Panc1 (cell line): ENCODE data around the gene GIPC3. TPM values are rescaled to one million over a fixed set of nuclear protein-coding genes. Genes with fewer than 3 reads are reported as not detected.

Experiments used
- ATAC-seq: fragments of 200-7000 bp; cut with Tn5 transposase; 2 replicates; pipeline ENCODE4 v1.9.1; 2020; ENCODE audit warnings: mild to moderate bottlenecking, moderate library complexity
- BruUV-seq: library from RNA; stranded (reverse); fragments of 400-500 nt; replicated peaks from 2 replicates; lab custom pipeline; 2021; lab: Mats Ljungman, UMichigan
- CTCF ChIA-PET: fragments of 300-600 bp; sonication (Branson Sonifier 250); formaldehyde crosslinking; loops from one replicate; lab custom pipeline; 2022; ENCODE audit warnings: antibody characterized with exemption; lab: Charles Lee
- POLR2A ChIA-PET: fragments of 300-600 bp; sonication (Branson Sonifier 250); formaldehyde crosslinking; loops from one replicate; lab custom pipeline; 2022; ENCODE audit warnings: antibody characterized with exemption; lab: Charles Lee
- DNase-seq: peaks from one replicate; pipeline ENCODE4 v3.0.0-alpha.2; 2010; ENCODE audit warnings: low read depth, low spot score
- H3K27ac ChIP-seq: 2 replicates; pipeline ENCODE4 v1.5.1; 2011; ENCODE audit warnings: mild to moderate bottlenecking, low read length, inconsistent platforms
- H3K27me3 ChIP-seq: fragments of 200-500 bp; sonication (Bioruptor generic); 2 replicates; pipeline ENCODE4 v1.6.0; 2014; ENCODE audit warnings: low read length, inconsistent platforms; ENCODE audit not compliant: control insufficient read depth, insufficient read depth
- H3K36me3 ChIP-seq: fragments of 200-500 bp; sonication (Bioruptor generic); 2 replicates; pipeline ENCODE4 v1.5.1; 2014; ENCODE audit warnings: inconsistent platforms, mild to moderate bottlenecking, low read length, moderate library complexity; ENCODE audit not compliant: control insufficient read depth, insufficient read depth
- H3K4me1 ChIP-seq: 2 replicates; pipeline ENCODE4 v1.5.1; 2011; ENCODE audit warnings: inconsistent platforms, mild to moderate bottlenecking, low read length, moderate library complexity; ENCODE audit not compliant: control insufficient read depth, insufficient read depth
- H3K4me3 ChIP-seq, 2 experiments: 2 replicates each; pipeline ENCODE4 v1.5.1; 2011 to 2012; ENCODE audit warnings: low read depth in 2 of 2, low read length in 2 of 2, mild to moderate bottlenecking in 2 of 2, inconsistent platforms in 1 of 2, moderate library complexity in 1 of 2
- H3K9me3 ChIP-seq: fragments of 200-500 bp; sonication (Bioruptor generic); 2 replicates; pipeline ENCODE4 v1.5.1; 2014; ENCODE audit warnings: low read depth, mild to moderate bottlenecking, inconsistent platforms, low read length, moderate library complexity; ENCODE audit not compliant: control insufficient read depth, insufficient read depth
- CTCF ChIP-seq: fragments of 450-650 bp; IDR thresholded peaks from 2 replicates; pipeline ENCODE4 v1.5.1; 2017; ENCODE audit warnings: mild to moderate bottlenecking
- POLR2AphosphoS5 ChIP-seq: IDR thresholded peaks from 2 replicates; pipeline ENCODE4 v1.6.1; 2012; ENCODE audit warnings: mild to moderate bottlenecking, low read depth, low read length, moderate library complexity
- REST ChIP-seq, 2 experiments: IDR thresholded peaks; 2 replicates each; pipeline ENCODE4 v1.6.1; 2011 to 2012; ENCODE audit warnings: low read depth in 2 of 2, control low read depth in 1 of 2, low read length in 1 of 2, mild to moderate bottlenecking in 1 of 2, moderate library complexity in 1 of 2; ENCODE audit not compliant: insufficient read depth in 1 of 2
- SIN3A ChIP-seq: IDR thresholded peaks from 2 replicates; pipeline ENCODE4 v1.6.1; 2012; ENCODE audit warnings: low read depth, mild to moderate bottlenecking, low read length, moderate library complexity, borderline replicate concordance; ENCODE audit not compliant: insufficient read depth
- TCF7L2 ChIP-seq: IDR thresholded peaks from 2 replicates; pipeline ENCODE4 v1.6.1; 2011; ENCODE audit warnings: mild to moderate bottlenecking, low read depth, low read length, inconsistent platforms
- in situ Hi-C: cut with HindIII; loops from 2 replicates; pipeline ENCODE4 v1.10.0; 2016; ENCODE audit warnings: low sequenced_read_pairs, low pct_unique_long_range_greater_than_20kb
- intact Hi-C: fragments of 100-400 bp; cut with micrococcal nuclease; formaldehyde crosslinking; loops from one replicate; pipeline ENCODE4 v1.10.0; 2022; ENCODE audit not compliant: unreplicated experiment
- total RNA-seq: library from RNA; stranded (reverse); gene quantifications from one replicate; pipeline ENCODE4 v1.2.1, GENCODE V29; 2021; ENCODE audit not compliant: unreplicated experiment

Gene GIPC3
- total RNA-seq, 1 experiment from 2014 or later, result 0.92 TPM

- no peak overlapping the region for H3K4me3 ChIP-seq
- BruUV-seq, result no TSS peak
- H3K27me3 ChIP-seq, result no peaks in the 10 kb centered on the region
- CTCF ChIA-PET, result no interaction called here
- DNase-seq (no peak), ATAC-seq (no peak)
- H3K9me3 ChIP-seq, result no peaks in the 10 kb centered on the region
- H3K36me3 ChIP-seq, result no peaks in the 10 kb centered on the region
- POLR2A ChIA-PET, result no interaction called here
- intact Hi-C loops, result no loop called here
- H3K27ac ChIP-seq, result no peak overlapping the region
- H3K4me1 ChIP-seq, result no peaks in the 10 kb centered on the region
- in situ Hi-C loops, result no loop called here
- TF ChIP-seq REST (IDR thresholded peaks at IDR 0.05; ENCODE audit: insufficient read depth in 1 of 2, low read depth in 2 of 2, low read length in 1 of 2) (no peak), CTCF (no peak), SIN3A (no peak), TCF7L2 (no peak), POLR2AphosphoS5 (no peak)
Measured at GRCh38 chr19:3617463-3617862, 32.2 kb downstream of the GIPC3 start.

- CTCF ChIA-PET, result interaction anchor here (0.6 kb wide), 1 partner anchor 10 kb away, joined by 3 read pairs; no protein-coding TSS in a partner anchor
- DNase-seq, result no peak
- in situ Hi-C loops (no loop called here), intact Hi-C loops (no loop called here)
- Histone ChIP-seq H3K36me3 (no peaks in the 10 kb centered on the region), H3K4me3 (no peak overlapping the region), H3K27ac (no peak overlapping the region), H3K9me3 (no peaks in the 10 kb centered on the region), H3K4me1 (no peaks in the 10 kb centered on the region), H3K27me3 (no peaks in the 10 kb centered on the region)
- POLR2A ChIA-PET, result no interaction called here
- peak; percentile 59 for ATAC-seq
- BruUV-seq, result no TSS peak
- peak; percentile 89 for TF ChIP-seq CTCF
- no peak for TF ChIP-seq REST (IDR thresholded peaks at IDR 0.05; ENCODE audit: insufficient read depth in 1 of 2, low read depth in 2 of 2, low read length in 1 of 2)
- TF ChIP-seq POLR2AphosphoS5, result no peak
- TF ChIP-seq SIN3A, result no peak
- no peak for TF ChIP-seq TCF7L2
Measured at GRCh38 chr19:3618144-3618810, 33.0 kb downstream of the GIPC3 start.
